ENCODE results near the gene PIEZO2.
"Not testable (repeated sequence)": the region's sequence is repeated elsewhere in the genome, so short reads cannot be mapped to it uniquely, and the experiment has no call there.

The PIEZO2 gene

GRCh38 chr18:10928011-10928771, 221.2 kb downstream of the PIEZO2 start:
- DNase-seq (ENCODE audit: low read depth in 2 of 2) = no peak

- no peak for DNase-seq (ENCODE audit: low read depth in 2 of 2)
Observed at GRCh38 chr18:10927286-10927992, 221.9 kb downstream of the PIEZO2 start.

GRCh38 chr18:10926621-10927161, 222.7 kb downstream of the PIEZO2 start:
- no peak for DNase-seq (ENCODE audit: low read depth in 2 of 2)

GRCh38 chr18:10924290-10924689, 225.1 kb downstream of the PIEZO2 start:
- DNase-seq (ENCODE audit: low read depth in 2 of 2) = no peak

- DNase-seq (ENCODE audit: low read depth in 2 of 2) = no peak
Observed at GRCh38 chr18:10923551-10924070, 225.8 kb downstream of the PIEZO2 start.

GRCh38 chr18:10923141-10923540, 226.2 kb downstream of the PIEZO2 start:
- DNase-seq (ENCODE audit: low read depth in 2 of 2) = no peak

- DNase-seq (ENCODE audit: low read depth in 2 of 2) = not testable (repeated sequence)
Observed at GRCh38 chr18:10922712-10923111, 226.7 kb downstream of the PIEZO2 start.

- not testable (repeated sequence) for DNase-seq (ENCODE audit: low read depth in 2 of 2)
Observed at GRCh38 chr18:10920309-10920708, 229.1 kb downstream of the PIEZO2 start.

GRCh38 chr18:10919851-10920250, 229.5 kb downstream of the PIEZO2 start:
- DNase-seq (ENCODE audit: low read depth in 2 of 2) = no peak

- DNase-seq (ENCODE audit: low read depth in 2 of 2) = no peak
Observed at GRCh38 chr18:10916865-10917264, 232.5 kb downstream of the PIEZO2 start.

- DNase-seq (ENCODE audit: low read depth in 2 of 2) = no peak
Observed at GRCh38 chr18:10916387-10916786, 233.0 kb downstream of the PIEZO2 start.

GRCh38 chr18:10915748-10916147, 233.6 kb downstream of the PIEZO2 start:
- not testable (repeated sequence) for DNase-seq (ENCODE audit: low read depth in 2 of 2)

GRCh38 chr18:10914610-10915009, 234.8 kb downstream of the PIEZO2 start:
- DNase-seq (ENCODE audit: low read depth in 2 of 2) = not testable (repeated sequence)

- no peak for DNase-seq (ENCODE audit: low read depth in 2 of 2)
Observed at GRCh38 chr18:10913919-10914318, 235.4 kb downstream of the PIEZO2 start.

GRCh38 chr18:10912790-10913545, 236.4 kb downstream of the PIEZO2 start:
- no peak for DNase-seq (ENCODE audit: low read depth in 2 of 2)

- no peak for DNase-seq (ENCODE audit: low read depth in 2 of 2)
Observed at GRCh38 chr18:10909724-10910123, 239.6 kb downstream of the PIEZO2 start.

- no peak for DNase-seq (ENCODE audit: low read depth in 2 of 2)
Observed at GRCh38 chr18:10908760-10909159, 240.6 kb downstream of the PIEZO2 start.

GRCh38 chr18:10907749-10908148, 241.6 kb downstream of the PIEZO2 start:
- no peak for DNase-seq (ENCODE audit: low read depth in 2 of 2)

- no peak for DNase-seq (ENCODE audit: low read depth in 2 of 2)
Observed at GRCh38 chr18:10901329-10901728, 248.0 kb downstream of the PIEZO2 start.

- no peak for DNase-seq (ENCODE audit: low read depth in 2 of 2)
Observed at GRCh38 chr18:10900435-10900834, 248.9 kb downstream of the PIEZO2 start.

GRCh38 chr18:10899481-10899880, 249.9 kb downstream of the PIEZO2 start:
- no peak for DNase-seq (ENCODE audit: low read depth in 2 of 2)

- no peak for DNase-seq (ENCODE audit: low read depth in 2 of 2)
Observed at GRCh38 chr18:10898417-10898974, 250.9 kb downstream of the PIEZO2 start.

All from stimulated activated CD4-positive, alpha-beta T cell treated with anti-CD3 and anti-CD28 coated beads, Interleukin-1b, Interleukin-23, amount 100 ng/mL, for 4 hours (primary cell).